Testis (tissue), 3 donors: Measurements from ENCODE around the gene RNF19B. TPM values are rescaled to one million over a fixed set of nuclear protein-coding genes. Genes with fewer than 3 reads are reported as not detected.

Experiments used
- DNase-seq: peaks from one replicate; pipeline ENCODE4 v3.0.0-alpha.2; 2019
- H3K27ac ChIP-seq, 2 donors: fragments of 200-600 bp; sonication (generic); one replicate each; pipeline ENCODE4 v1.5.1; 2019
- H3K27me3 ChIP-seq: fragments of 200-600 bp; sonication (generic); one replicate; pipeline ENCODE4 v1.5.1; 2019
- H3K36me3 ChIP-seq: fragments of 200-600 bp; sonication (generic); one replicate; pipeline ENCODE4 v1.5.1; 2017; ENCODE audit warnings: low read depth; ENCODE audit errors: missing control alignments
- H3K4me1 ChIP-seq: fragments of 200-600 bp; sonication (generic); one replicate; pipeline ENCODE4 v1.5.1; 2019
- H3K4me3 ChIP-seq, 2 donors: fragments of 200-600 bp; sonication (generic); one replicate each; pipeline ENCODE4 v1.5.1; 2017 to 2019
- H3K9me3 ChIP-seq: fragments of 200-600 bp; sonication (generic); one replicate; pipeline ENCODE4 v1.5.1; 2017
- CTCF ChIP-seq, 3 experiments: fragments of 450-650 bp in 2 of 3; fragments of 200-600 bp in 1 of 3; sonication (generic) in 1 of 3; IDR thresholded peaks; one replicate each; pipeline ENCODE4 v1.5.1; 2016 to 2019; ENCODE audit warnings: antibody characterized with exemption in 3 of 3, mild to moderate bottlenecking in 2 of 3, moderate library complexity in 1 of 3
- POLR2A ChIP-seq: fragments of 450-650 bp; IDR thresholded peaks from one replicate; pipeline ENCODE4 v1.6.1; 2017; ENCODE audit warnings: antibody characterized with exemption, mild to moderate bottlenecking, moderate library complexity
- WGBS, 2 donors: methylation state at CpG; one replicate each; pipeline ENCODE4 v1.1.5; 2018; 5-methylcytosine and 5-hydroxymethylcytosine counted together
- intact Hi-C: fragments of 100-400 bp; cut with DNase I; formaldehyde crosslinking; loops from one replicate; pipeline ENCODE4 v1.15.1; 2023; ENCODE audit warnings: low total_unique reads
- polyA plus RNA-seq: library from polyadenylated mRNA; stranded (reverse); fragments of 350-450 nt; fragmentation: Illumina TruSeq; extraction: RNeasy Lipid Tissue Mini Kit (QIAGEN cat#74804); gene quantifications from one replicate; pipeline ENCODE4 v1.2.3, GENCODE V29; 2014; ENCODE audit warnings: low read depth, low replicate concordance; ENCODE audit not compliant: insufficient read depth
- total RNA-seq, 2 donors: library from RNA; depleted of rRNA; stranded (reverse); fragments of >200 nt; gene quantifications; one replicate each; pipeline ENCODE4 v1.2.3, GENCODE V29; 2016

RNF19B gene
- total and polyA plus RNA-seq, 3 donors from 2014 or later: 140 to 225 (median 141) TPM

GRCh38 chr1:32919811-32920733 lies 44.5 kb downstream of the RNF19B start:
- WGBS, 2 donors: 88 to 89% methylated on average over 11 of the region's 11 CpGs
- Histone ChIP-seq H3K36me3 (no peaks in the 10 kb centered on the region), H3K4me3 (no peak overlapping the region), H3K4me1 (peaks cover 10% of the 10 kb centered on the region), H3K27me3 (no peaks in the 10 kb centered on the region), H3K27ac (no peak overlapping the region), H3K9me3 (no peaks in the 10 kb centered on the region)
- intact Hi-C loops: no loop called here
- DNase-seq: no peak
- TF ChIP-seq POLR2A: no peak
- TF ChIP-seq CTCF (IDR thresholded peaks at IDR 0.05): no peak

GRCh38 chr1:32918179-32918578 lies 46.4 kb downstream of the RNF19B start:
- Histone ChIP-seq H3K4me1 (peaks cover 5% of the 10 kb centered on the region), H3K9me3 (no peaks in the 10 kb centered on the region), H3K4me3 (no peak overlapping the region), H3K27ac (no peak overlapping the region), H3K27me3 (no peaks in the 10 kb centered on the region), H3K36me3 (no peaks in the 10 kb centered on the region)
- DNase-seq: no peak
- 48 to 50% methylated on average over 1 of the region's 1 CpG for WGBS, 2 donors
- intact Hi-C loops: no loop called here
- TF ChIP-seq POLR2A (no peak), CTCF (IDR thresholded peaks at IDR 0.05) (no peak)

GRCh38 chr1:32917521-32917920 lies 47.1 kb downstream of the RNF19B start:
- Histone ChIP-seq H3K4me3 (no peak overlapping the region), H3K4me1 (peaks cover 5% of the 10 kb centered on the region), H3K36me3 (no peaks in the 10 kb centered on the region), H3K9me3 (no peaks in the 10 kb centered on the region), H3K27ac (no peak overlapping the region), H3K27me3 (no peaks in the 10 kb centered on the region)
- 76 to 85% methylated on average over 7 of the region's 7 CpGs for WGBS, 2 donors
- DNase-seq: no peak
- intact Hi-C loops: no loop called here
- TF ChIP-seq POLR2A: no peak

DNA sequence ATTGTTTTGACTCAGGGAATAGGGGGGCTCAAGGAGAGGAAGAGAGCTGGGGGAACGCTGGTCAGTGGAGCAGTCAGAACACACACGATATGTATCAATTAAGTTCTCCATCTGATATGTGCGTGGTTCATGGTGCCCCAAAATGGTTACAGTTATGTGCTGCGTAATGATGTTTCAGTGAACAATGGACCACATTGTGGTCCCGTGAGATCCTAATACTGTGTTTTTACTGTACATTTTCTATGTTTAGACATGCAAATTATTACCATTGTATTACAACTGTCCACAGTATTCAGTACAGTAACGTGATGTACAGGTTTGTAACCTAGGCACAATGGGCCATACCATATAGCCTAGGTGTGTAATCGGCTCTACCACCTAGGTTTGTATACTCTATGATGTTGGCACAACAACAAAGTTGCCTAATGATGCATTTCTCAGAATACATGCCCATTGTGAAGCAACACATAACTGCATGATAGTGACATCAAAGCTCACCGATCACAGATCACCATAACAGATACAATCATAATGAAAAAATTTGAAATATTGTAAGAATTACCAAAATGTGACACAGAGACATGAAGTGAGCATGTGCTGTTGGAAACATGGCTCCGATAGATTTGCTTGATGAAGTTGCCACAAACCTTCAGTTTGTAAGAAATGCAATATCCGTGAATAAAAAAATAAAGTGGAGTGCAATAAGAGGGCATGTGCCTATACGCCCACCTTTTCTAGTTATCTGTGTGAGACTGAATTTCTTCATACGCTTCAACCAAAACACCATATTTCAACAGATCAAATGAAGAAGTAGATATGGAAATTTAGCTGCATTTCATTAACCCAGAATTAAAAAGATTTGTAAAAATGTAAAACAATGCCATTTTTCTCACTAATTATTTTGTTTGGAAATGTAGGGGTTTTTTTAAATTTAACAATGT lies 48.6 kb downstream of the RNF19B start:
- no peaks in the 10 kb centered on the region for H3K9me3 ChIP-seq
- DNase-seq: no peak
- no peak for TF ChIP-seq CTCF (IDR thresholded peaks at IDR 0.05)
- no peak for TF ChIP-seq POLR2A
- 77 to 78% methylated on average over 12 of the region's 12 CpGs for WGBS, 2 donors
- no peak overlapping the region for H3K27ac ChIP-seq
- H3K4me1 ChIP-seq: peaks cover 5% of the 10 kb centered on the region
- H3K4me3 ChIP-seq: no peak overlapping the region
- no peaks in the 10 kb centered on the region for H3K27me3 ChIP-seq
- intact Hi-C loops: no loop called here
- no peaks in the 10 kb centered on the region for H3K36me3 ChIP-seq

DNA sequence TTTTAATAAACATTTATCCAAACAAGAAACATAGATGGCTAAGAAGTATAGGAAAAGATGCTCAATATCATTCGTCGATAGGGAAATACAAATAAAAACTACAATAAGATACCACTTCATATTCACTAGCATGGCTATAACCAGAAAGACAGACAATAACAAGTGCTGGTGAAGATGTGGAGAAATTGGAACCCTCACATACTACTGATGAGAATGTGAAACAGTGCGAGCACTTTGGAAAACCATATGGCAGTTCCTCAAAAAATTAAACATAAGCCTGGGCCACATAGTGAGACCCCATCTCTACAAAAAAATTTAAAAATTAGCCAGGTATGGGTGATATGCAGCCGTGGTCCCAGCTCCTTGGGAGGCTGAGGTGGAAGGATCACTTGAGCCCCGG lies 54.3 kb downstream of the RNF19B start:
- H3K4me1 ChIP-seq: peaks cover under 1% of the 10 kb centered on the region
- H3K9me3 ChIP-seq: no peaks in the 10 kb centered on the region
- H3K36me3 ChIP-seq: no peaks in the 10 kb centered on the region
- no peaks in the 10 kb centered on the region for H3K27me3 ChIP-seq
- no peak for DNase-seq
- H3K4me3 ChIP-seq: no peak overlapping the region
- 93 to 94% methylated on average over 5 of the region's 5 CpGs for WGBS, 2 donors
- no peak for TF ChIP-seq CTCF (IDR thresholded peaks at IDR 0.05)
- TF ChIP-seq POLR2A: no peak
- no peak overlapping the region for H3K27ac ChIP-seq
- intact Hi-C loops: no loop called here
